Activated CD4-positive, alpha-beta T cell treated with anti-CD3 and anti-CD28 coated beads for 1 hour (primary cell): ENCODE results near the gene PPOX.

Source experiments
- DNase-seq: peaks from one replicate; pipeline ENCODE4 v3.0.0-alpha.2; 2020

The PPOX gene

GRCh38 chr1:161198897-161199431 lies 32.7 kb downstream of the PPOX start, which contains the start of gene ADAMTS4:
ADAMTS4 (minus strand) TSS chr1:161199054; CDS start chr1:161198627, 427 bp downstream.
- no peak for DNase-seq

GRCh38 chr1:161199506-161200139 lies 33.4 kb downstream of the PPOX start:
- DNase-seq = no peak

GRCh38 chr1:161200421-161200991 lies 34.3 kb downstream of the PPOX start:
- DNase-seq = no peak

GRCh38 chr1:161200992-161201835 lies 35.0 kb downstream of the PPOX start:
- DNase-seq = no peak

GRCh38 chr1:161201836-161202712 lies 35.8 kb downstream of the PPOX start, which contains the start of gene NDUFS2:
NDUFS2 (plus strand) TSS chr1:161202367; CDS start chr1:161202386, 19 bp downstream.
- DNase-seq = peak; percentile 92

GRCh38 chr1:161206411-161207140 lies 40.4 kb downstream of the PPOX start:
- no peak for DNase-seq

GRCh38 chr1:161207173-161207572 lies 40.9 kb downstream of the PPOX start:
- no peak for DNase-seq

- DNase-seq = peak; percentile 54
Observed at GRCh38 chr1:161209790-161210409, 43.7 kb downstream of the PPOX start.

- no peak for DNase-seq
Observed at GRCh38 chr1:161214369-161214768, 48.1 kb downstream of the PPOX start.

- no peak for DNase-seq
Observed at GRCh38 chr1:161215076-161215475, 48.9 kb downstream of the PPOX start, which contains the start of gene FCER1G. FCER1G (plus strand) TSS chr1:161215295; CDS start chr1:161215322, 27 bp downstream.

- no peak for DNase-seq
Observed at GRCh38 chr1:161216945-161217712, 50.9 kb downstream of the PPOX start.

GRCh38 chr1:161217831-161218230 lies 51.6 kb downstream of the PPOX start:
- DNase-seq = no peak

GRCh38 chr1:161218301-161219077 lies 52.3 kb downstream of the PPOX start:
- no peak for DNase-seq

GRCh38 chr1:161219078-161219892 lies 53.1 kb downstream of the PPOX start:
- DNase-seq = no peak

- no peak for DNase-seq
Observed at GRCh38 chr1:161220002-161220401, 53.8 kb downstream of the PPOX start.
